ENCODE results near the gene STK38.
A peak's percentile ranks its signal among the peaks of the same experiment; 100 is the strongest.
"Not testable (repeated sequence)": the region's sequence is repeated elsewhere in the genome, so short reads cannot be mapped to it uniquely, and the experiment has no call there.

STK38 gene

GRCh38 chr6:36576578-36576977 is 29.3 kb upstream of the STK38 start:
- peak overlapping the region; percentile 53 for H3K27ac ChIP-seq (ENCODE audit: poor library complexity, severe bottlenecking)
- H3K4me1 ChIP-seq (ENCODE audit: insufficient read depth, poor library complexity, severe bottlenecking), result peaks cover 17% of the 10 kb centered on the region
- H3K27me3 ChIP-seq (ENCODE audit: insufficient read depth, poor library complexity, severe bottlenecking), result no peaks in the 10 kb centered on the region
- TF ChIP-seq, protein P1, sequence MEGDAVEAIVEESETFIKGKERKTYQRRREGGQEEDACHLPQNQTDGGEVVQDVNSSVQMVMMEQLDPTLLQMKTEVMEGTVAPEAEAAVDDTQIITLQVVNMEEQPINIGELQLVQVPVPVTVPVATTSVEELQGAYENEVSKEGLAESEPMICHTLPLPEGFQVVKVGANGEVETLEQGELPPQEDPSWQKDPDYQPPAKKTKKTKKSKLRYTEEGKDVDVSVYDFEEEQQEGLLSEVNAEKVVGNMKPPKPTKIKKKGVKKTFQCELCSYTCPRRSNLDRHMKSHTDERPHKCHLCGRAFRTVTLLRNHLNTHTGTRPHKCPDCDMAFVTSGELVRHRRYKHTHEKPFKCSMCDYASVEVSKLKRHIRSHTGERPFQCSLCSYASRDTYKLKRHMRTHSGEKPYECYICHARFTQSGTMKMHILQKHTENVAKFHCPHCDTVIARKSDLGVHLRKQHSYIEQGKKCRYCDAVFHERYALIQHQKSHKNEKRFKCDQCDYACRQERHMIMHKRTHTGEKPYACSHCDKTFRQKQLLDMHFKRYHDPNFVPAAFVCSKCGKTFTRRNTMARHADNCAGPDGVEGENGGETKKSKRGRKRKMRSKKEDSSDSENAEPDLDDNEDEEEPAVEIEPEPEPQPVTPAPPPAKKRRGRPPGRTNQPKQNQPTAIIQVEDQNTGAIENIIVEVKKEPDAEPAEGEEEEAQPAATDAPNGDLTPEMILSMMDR (IDR thresholded peaks at IDR 0.05; ENCODE audit: poor library complexity, severe bottlenecking), result no peak
- DNase-seq (ENCODE audit: low spot score) (no peak), ATAC-seq (ENCODE audit: low read depth) (no peak)
- H3K36me3 ChIP-seq (ENCODE audit: low read depth), result no peaks in the 10 kb centered on the region
- H3K4me3 ChIP-seq (ENCODE audit: severe bottlenecking), result no peak overlapping the region
- no peaks in the 10 kb centered on the region for H3K9me3 ChIP-seq (ENCODE audit: severe bottlenecking)

- TF ChIP-seq, protein P1 (IDR thresholded peaks at IDR 0.05; ENCODE audit: poor library complexity, severe bottlenecking), result no peak
- no peak overlapping the region for H3K27ac ChIP-seq (ENCODE audit: poor library complexity, severe bottlenecking)
- peaks cover 17% of the 10 kb centered on the region for H3K4me1 ChIP-seq (ENCODE audit: insufficient read depth, poor library complexity, severe bottlenecking)
- H3K4me3 ChIP-seq (ENCODE audit: severe bottlenecking), result no peak overlapping the region
- no peaks in the 10 kb centered on the region for H3K36me3 ChIP-seq (ENCODE audit: low read depth)
- ATAC-seq (ENCODE audit: low read depth) (no peak), DNase-seq (ENCODE audit: low spot score) (no peak)
- no peaks in the 10 kb centered on the region for H3K9me3 ChIP-seq (ENCODE audit: severe bottlenecking)
- no peaks in the 10 kb centered on the region for H3K27me3 ChIP-seq (ENCODE audit: insufficient read depth, poor library complexity, severe bottlenecking)
These were observed 27.4 kb upstream of the STK38 start for GRCh38 chr6:36574679-36575078.

DNA sequence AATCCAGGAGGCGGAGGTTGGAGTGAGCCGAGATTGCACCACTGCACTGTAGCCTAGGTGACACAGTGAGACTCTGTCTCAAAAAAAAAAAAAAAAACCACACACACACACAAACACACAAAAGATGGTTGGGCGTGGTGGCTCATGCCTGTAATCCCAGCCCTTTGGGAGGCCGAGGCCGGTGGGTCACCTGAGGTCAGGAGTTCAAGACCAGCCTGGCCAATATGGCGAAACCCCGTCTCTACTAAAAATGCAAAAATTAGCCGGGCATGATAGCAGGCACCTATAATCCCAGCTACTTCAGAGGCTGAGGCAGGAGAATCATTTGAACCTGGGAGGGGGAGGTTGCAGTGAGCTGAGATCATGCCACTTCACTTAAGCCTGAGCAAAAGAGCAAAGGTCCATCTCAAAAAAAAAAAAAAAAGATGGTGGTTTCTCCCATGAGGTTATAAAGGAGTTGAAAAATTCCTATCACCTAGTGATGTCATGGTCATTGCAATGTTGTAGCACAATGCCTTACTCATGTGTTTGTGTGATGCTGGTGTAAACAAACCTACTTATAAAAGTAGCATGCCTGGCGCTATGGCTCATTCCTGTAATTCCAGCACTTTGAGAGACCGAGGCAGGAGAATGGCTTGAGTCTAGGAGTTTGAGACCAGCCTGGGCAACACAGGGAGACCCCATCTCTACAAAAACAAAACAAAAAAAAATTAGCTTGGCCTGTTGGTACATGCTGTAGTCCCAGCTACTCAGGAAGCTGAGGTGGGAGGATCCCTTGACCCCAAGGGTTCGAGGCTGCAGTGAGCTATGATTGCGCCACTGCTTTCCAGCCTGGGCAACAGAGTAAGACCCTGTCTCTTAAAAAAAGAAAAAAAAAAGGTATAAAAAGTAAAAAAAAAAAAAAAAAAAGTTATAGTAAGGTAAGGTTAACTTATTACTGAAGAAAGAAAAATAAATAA is 25.4 kb upstream of the STK38 start:
- not testable (repeated sequence) for DNase-seq (ENCODE audit: low spot score); ATAC-seq (ENCODE audit: low read depth); H3K27ac ChIP-seq (ENCODE audit: poor library complexity, severe bottlenecking); H3K36me3 ChIP-seq (ENCODE audit: low read depth); H3K9me3 ChIP-seq (ENCODE audit: severe bottlenecking); H3K4me1 ChIP-seq (ENCODE audit: insufficient read depth, poor library complexity, severe bottlenecking); H3K27me3 ChIP-seq (ENCODE audit: insufficient read depth, poor library complexity, severe bottlenecking); H3K4me3 ChIP-seq (ENCODE audit: severe bottlenecking)

DNA sequence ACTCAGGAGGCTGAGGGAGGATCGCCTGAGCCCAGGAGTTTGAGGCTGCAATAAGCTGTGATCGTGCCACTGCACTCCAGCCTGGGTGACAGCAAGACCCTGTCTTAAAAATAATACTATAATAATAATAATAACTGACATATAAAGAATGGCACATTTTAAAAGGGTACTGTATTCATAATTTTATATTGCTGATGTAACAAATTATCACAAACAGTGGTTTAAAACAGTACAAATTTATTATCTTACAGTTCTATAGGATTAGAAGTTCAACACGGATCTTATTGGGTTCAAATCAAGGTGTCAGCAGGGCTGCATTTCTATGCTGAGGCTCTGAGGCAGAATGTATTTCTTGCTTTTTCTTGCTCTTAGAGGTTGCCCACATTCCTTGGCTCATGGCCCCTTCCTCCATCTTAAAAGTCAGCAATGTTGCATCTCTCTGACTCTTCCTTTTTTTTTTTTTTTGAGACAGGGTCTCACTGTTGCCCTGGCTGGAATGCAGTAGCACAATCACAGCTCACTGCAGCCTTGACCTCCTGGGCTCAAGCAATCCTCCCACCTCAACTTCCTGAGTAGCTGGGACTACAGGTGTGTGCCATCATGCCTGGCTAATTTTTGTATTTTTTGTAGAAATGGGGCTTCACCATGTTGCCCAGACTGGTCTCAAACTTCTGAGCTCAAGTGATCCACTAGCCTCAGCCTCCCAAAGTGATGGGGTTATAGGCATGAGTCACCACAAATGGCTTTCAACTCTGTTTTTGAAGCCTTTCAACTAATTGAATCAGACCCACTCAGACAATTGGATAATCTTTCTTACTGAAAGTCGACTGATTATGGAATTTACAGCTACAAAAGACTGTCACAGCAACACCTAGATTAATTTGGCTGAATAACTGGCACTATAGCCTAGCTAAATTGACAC is 24.1 kb upstream of the STK38 start:
- Histone ChIP-seq H3K27ac (ENCODE audit: poor library complexity, severe bottlenecking) (no peak overlapping the region), H3K4me3 (ENCODE audit: severe bottlenecking) (no peak overlapping the region), H3K36me3 (ENCODE audit: low read depth) (no peaks in the 10 kb centered on the region), H3K9me3 (ENCODE audit: severe bottlenecking) (no peaks in the 10 kb centered on the region), H3K4me1 (ENCODE audit: insufficient read depth, poor library complexity, severe bottlenecking) (no peaks in the 10 kb centered on the region), H3K27me3 (ENCODE audit: insufficient read depth, poor library complexity, severe bottlenecking) (no peaks in the 10 kb centered on the region)
- TF ChIP-seq, protein P1 (IDR thresholded peaks at IDR 0.05; ENCODE audit: poor library complexity, severe bottlenecking), result no peak
- ATAC-seq (ENCODE audit: low read depth), result no peak
- DNase-seq (ENCODE audit: low spot score), result no peak

DNA sequence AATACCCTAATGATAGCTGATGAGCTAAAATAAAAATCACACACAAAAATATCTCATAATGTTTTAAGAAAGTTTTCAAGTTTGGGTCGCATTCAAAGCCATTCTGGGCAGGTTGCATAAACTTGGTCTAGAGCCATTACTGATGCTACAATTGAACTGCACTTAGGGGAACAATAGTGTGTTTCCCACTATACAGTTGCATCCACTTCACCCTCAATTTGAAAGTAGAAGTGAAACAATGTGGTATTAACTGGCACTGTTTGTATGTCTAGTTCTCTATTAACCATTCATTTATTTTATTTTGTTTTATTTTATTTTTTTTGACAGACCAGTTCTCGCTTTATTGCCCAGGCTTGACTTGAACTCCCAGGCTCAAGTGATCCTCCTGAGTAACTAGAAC is 23.0 kb upstream of the STK38 start:
- H3K4me3 ChIP-seq (ENCODE audit: severe bottlenecking), result no peak overlapping the region
- no peaks in the 10 kb centered on the region for H3K9me3 ChIP-seq (ENCODE audit: severe bottlenecking)
- ATAC-seq (ENCODE audit: low read depth) (no peak), DNase-seq (ENCODE audit: low spot score) (no peak)
- TF ChIP-seq, protein P1 (IDR thresholded peaks at IDR 0.05; ENCODE audit: poor library complexity, severe bottlenecking), result no peak
- no peaks in the 10 kb centered on the region for H3K36me3 ChIP-seq (ENCODE audit: low read depth)
- no peaks in the 10 kb centered on the region for H3K4me1 ChIP-seq (ENCODE audit: insufficient read depth, poor library complexity, severe bottlenecking)
- H3K27me3 ChIP-seq (ENCODE audit: insufficient read depth, poor library complexity, severe bottlenecking), result no peaks in the 10 kb centered on the region
- no peak overlapping the region for H3K27ac ChIP-seq (ENCODE audit: poor library complexity, severe bottlenecking)

All from RWPE2 (cell line).